Nephron (organoid): ENCODE measurements around the gene TRAPPC12.

Experiments used
- H3K27ac Mint-ChIP-seq, 3 experiments: 2 replicates each; pipeline ENCODE4 v1.8.0; 2020; ENCODE audit warnings: mixed read lengths in 3 of 3, mild to moderate bottlenecking in 2 of 3, moderate library complexity in 1 of 3
- H3K27me3 Mint-ChIP-seq: 2 replicates; pipeline ENCODE4 v1.8.0; 2021; ENCODE audit warnings: low read depth, mild to moderate bottlenecking, moderate library complexity, mixed read lengths
- H3K36me3 Mint-ChIP-seq: 2 replicates; pipeline ENCODE4 v1.8.0; 2020; ENCODE audit warnings: low read depth, mixed read lengths
- H3K4me1 Mint-ChIP-seq: 2 replicates; pipeline ENCODE4 v1.8.0; 2020; ENCODE audit warnings: mixed read lengths
- H3K4me3 Mint-ChIP-seq, 3 experiments: 2 replicates each; pipeline ENCODE4 v1.8.0; 2020; ENCODE audit warnings: mild to moderate bottlenecking in 3 of 3, mixed read lengths in 3 of 3, moderate library complexity in 2 of 3
- H3K9me3 Mint-ChIP-seq: 2 replicates; pipeline ENCODE4 v1.8.0; 2020; ENCODE audit warnings: mixed read lengths
- TF ChIP-seq, protein P1 (sequence below), 3 experiments: fragments of 200-600 bp; sonication (generic); IDR thresholded peaks; one replicate each; pipeline ENCODE4 v1.5.0; 2021; ENCODE audit warnings: antibody characterized with exemption in 3 of 3; ENCODE audit not compliant: unreplicated experiment in 3 of 3

The TRAPPC12 gene

GRCh38 chr2:3483986-3484960 is 104.8 kb downstream of the TRAPPC12 start:
- TF ChIP-seq, protein P1, sequence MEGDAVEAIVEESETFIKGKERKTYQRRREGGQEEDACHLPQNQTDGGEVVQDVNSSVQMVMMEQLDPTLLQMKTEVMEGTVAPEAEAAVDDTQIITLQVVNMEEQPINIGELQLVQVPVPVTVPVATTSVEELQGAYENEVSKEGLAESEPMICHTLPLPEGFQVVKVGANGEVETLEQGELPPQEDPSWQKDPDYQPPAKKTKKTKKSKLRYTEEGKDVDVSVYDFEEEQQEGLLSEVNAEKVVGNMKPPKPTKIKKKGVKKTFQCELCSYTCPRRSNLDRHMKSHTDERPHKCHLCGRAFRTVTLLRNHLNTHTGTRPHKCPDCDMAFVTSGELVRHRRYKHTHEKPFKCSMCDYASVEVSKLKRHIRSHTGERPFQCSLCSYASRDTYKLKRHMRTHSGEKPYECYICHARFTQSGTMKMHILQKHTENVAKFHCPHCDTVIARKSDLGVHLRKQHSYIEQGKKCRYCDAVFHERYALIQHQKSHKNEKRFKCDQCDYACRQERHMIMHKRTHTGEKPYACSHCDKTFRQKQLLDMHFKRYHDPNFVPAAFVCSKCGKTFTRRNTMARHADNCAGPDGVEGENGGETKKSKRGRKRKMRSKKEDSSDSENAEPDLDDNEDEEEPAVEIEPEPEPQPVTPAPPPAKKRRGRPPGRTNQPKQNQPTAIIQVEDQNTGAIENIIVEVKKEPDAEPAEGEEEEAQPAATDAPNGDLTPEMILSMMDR (IDR thresholded peaks at IDR 0.05; ENCODE audit: unreplicated experiment in 3 of 3), result no peak
- H3K9me3 Mint-ChIP-seq, result no peaks in the 10 kb centered on the region
- no peaks in the 10 kb centered on the region for H3K27me3 Mint-ChIP-seq
- H3K36me3 Mint-ChIP-seq, result peaks cover 39% of the 10 kb centered on the region
- H3K27ac Mint-ChIP-seq, result no peak overlapping the region
- peaks cover 7% of the 10 kb centered on the region for H3K4me1 Mint-ChIP-seq
- no peak overlapping the region for H3K4me3 Mint-ChIP-seq

DNA sequence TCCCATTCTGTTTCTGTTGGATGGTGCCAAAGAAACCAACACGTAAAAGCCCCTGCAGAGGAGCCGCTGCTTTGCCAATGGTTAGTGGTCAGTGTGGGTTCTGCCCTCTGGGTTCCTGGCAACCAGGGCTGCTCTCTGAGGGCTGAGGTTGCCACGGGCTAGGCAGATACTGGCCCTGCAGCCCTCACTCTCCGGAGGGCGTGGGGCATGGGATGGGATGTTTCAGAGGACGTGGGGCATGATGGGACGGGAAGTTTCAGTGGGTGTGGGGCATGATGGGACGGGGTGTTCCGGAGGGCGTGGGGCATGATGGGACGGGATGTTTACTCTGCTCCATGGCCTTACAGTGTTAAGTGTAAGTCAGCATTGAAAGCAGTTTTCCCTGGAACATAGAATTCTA is 105.7 kb downstream of the TRAPPC12 start:
- Mint-ChIP-seq H3K27ac (no peak overlapping the region), H3K9me3 (no peaks in the 10 kb centered on the region), H3K36me3 (peaks cover 31% of the 10 kb centered on the region), H3K27me3 (no peaks in the 10 kb centered on the region), H3K4me1 (peaks cover 16% of the 10 kb centered on the region), H3K4me3 (no peak overlapping the region)
- TF ChIP-seq, protein P1 (IDR thresholded peaks at IDR 0.05; ENCODE audit: unreplicated experiment in 3 of 3), result no peak

GRCh38 chr2:3486047-3487027 is 106.8 kb downstream of the TRAPPC12 start:
- Mint-ChIP-seq H3K36me3 (peaks cover 26% of the 10 kb centered on the region), H3K27ac (no peak overlapping the region), H3K27me3 (peaks cover under 1% of the 10 kb centered on the region), H3K4me3 (no peak overlapping the region), H3K9me3 (no peaks in the 10 kb centered on the region), H3K4me1 (peaks cover 28% of the 10 kb centered on the region)
- TF ChIP-seq, protein P1 (IDR thresholded peaks at IDR 0.05; ENCODE audit: unreplicated experiment in 3 of 3), result no peak

GRCh38 chr2:3487028-3487425 is 107.5 kb downstream of the TRAPPC12 start:
- Mint-ChIP-seq H3K4me1 (peaks cover 31% of the 10 kb centered on the region), H3K9me3 (no peaks in the 10 kb centered on the region), H3K4me3 (no peak overlapping the region), H3K27ac (no peak overlapping the region), H3K27me3 (peaks cover 6% of the 10 kb centered on the region), H3K36me3 (peaks cover 26% of the 10 kb centered on the region)
- TF ChIP-seq, protein P1 (IDR thresholded peaks at IDR 0.05; ENCODE audit: unreplicated experiment in 3 of 3), result no peak

- H3K9me3 Mint-ChIP-seq, result no peaks in the 10 kb centered on the region
- H3K27ac Mint-ChIP-seq, result no peak overlapping the region
- H3K4me3 Mint-ChIP-seq, result no peak overlapping the region
- TF ChIP-seq, protein P1 (IDR thresholded peaks at IDR 0.05; ENCODE audit: unreplicated experiment in 3 of 3), result no peak
- peaks cover 6% of the 10 kb centered on the region for H3K27me3 Mint-ChIP-seq
- peaks cover 31% of the 10 kb centered on the region for H3K4me1 Mint-ChIP-seq
- peaks cover 26% of the 10 kb centered on the region for H3K36me3 Mint-ChIP-seq
These were observed 107.9 kb downstream of the TRAPPC12 start for GRCh38 chr2:3487432-3487831.
